Breast epithelium (tissue), 4 donors: ENCODE data around the gene DRICH1. TPM values are rescaled to one million over a fixed set of nuclear protein-coding genes. Genes with fewer than 3 reads are reported as not detected.
"Not testable (repeated sequence)": the region's sequence is repeated elsewhere in the genome, so short reads cannot be mapped to it uniquely, and the experiment has no call there.

Source experiments
- DNase-seq, 2 donors: peaks; one replicate each; pipeline ENCODE4 v3.0.0-alpha.2; 2019; ENCODE audit warnings: low spot score in 2 of 2
- H3K27ac ChIP-seq, 2 donors: fragments of 200-600 bp; sonication (generic) in 1 of 2; one replicate each; pipeline ENCODE4 v1.5.1; 2016 to 2019; ENCODE audit warnings: mild to moderate bottlenecking in 1 of 2
- H3K27me3 ChIP-seq, 2 donors: fragments of 200-600 bp; sonication (generic) in 1 of 2; one replicate each; pipeline versions ENCODE4 v1.5.1 to v1.6.0; 2017 to 2019; ENCODE audit warnings: control low read depth in 1 of 2, mild to moderate bottlenecking in 1 of 2
- H3K36me3 ChIP-seq: fragments of 200-600 bp; one replicate; pipeline ENCODE4 v1.5.1; 2019
- H3K4me1 ChIP-seq, 2 donors: fragments of 200-600 bp; sonication (generic); one replicate each; pipeline ENCODE4 v1.5.1; 2016 to 2019; ENCODE audit warnings: control low read depth in 1 of 2
- H3K4me3 ChIP-seq, 3 donors: fragments of 200-600 bp; sonication (generic); 1 replicate in 2 of 3; 2 replicates in 1 of 3; pipeline ENCODE4 v1.5.1; 2016 to 2019; ENCODE audit warnings: mild to moderate bottlenecking in 3 of 3, moderate library complexity in 2 of 3
- H3K9me3 ChIP-seq, 2 donors: fragments of 200-600 bp; sonication (generic) in 1 of 2; one replicate each; pipeline ENCODE4 v1.5.1; 2016 to 2019; ENCODE audit warnings: control low read depth in 1 of 2
- POLR2A ChIP-seq: fragments of 450-650 bp; IDR thresholded peaks from one replicate; pipeline ENCODE4 v1.6.1; 2016; ENCODE audit warnings: antibody characterized with exemption, mild to moderate bottlenecking, moderate library complexity
- POLR2AphosphoS5 ChIP-seq, 3 donors: sonication (generic); formaldehyde crosslinking; IDR thresholded peaks; one replicate each; pipeline ENCODE4 v1.6.1; 2017; ENCODE audit warnings: antibody characterized with exemption in 3 of 3
- intact Hi-C: fragments of 100-400 bp; cut with DNase I; formaldehyde crosslinking; loops from one replicate; pipeline ENCODE4 v1.15.1; 2023; ENCODE audit warnings: low total_unique reads
- total RNA-seq, 3 donors: library from RNA; depleted of rRNA; stranded (reverse); fragments of >200 nt; gene quantifications; one replicate each; pipeline ENCODE4 v1.1.0, GENCODE V29; 2016
- TF ChIP-seq, protein P1 (sequence below), 3 donors: fragments of 450-650 bp; IDR thresholded peaks; one replicate each; pipeline ENCODE4 v1.5.1; 2016 to 2017; ENCODE audit warnings: antibody characterized with exemption in 3 of 3, mild to moderate bottlenecking in 3 of 3, moderate library complexity in 3 of 3

DRICH1 gene
- total RNA-seq, 3 donors from 2014 or later, result 1.0 to 1.3 TPM; not detected in 1

DNA sequence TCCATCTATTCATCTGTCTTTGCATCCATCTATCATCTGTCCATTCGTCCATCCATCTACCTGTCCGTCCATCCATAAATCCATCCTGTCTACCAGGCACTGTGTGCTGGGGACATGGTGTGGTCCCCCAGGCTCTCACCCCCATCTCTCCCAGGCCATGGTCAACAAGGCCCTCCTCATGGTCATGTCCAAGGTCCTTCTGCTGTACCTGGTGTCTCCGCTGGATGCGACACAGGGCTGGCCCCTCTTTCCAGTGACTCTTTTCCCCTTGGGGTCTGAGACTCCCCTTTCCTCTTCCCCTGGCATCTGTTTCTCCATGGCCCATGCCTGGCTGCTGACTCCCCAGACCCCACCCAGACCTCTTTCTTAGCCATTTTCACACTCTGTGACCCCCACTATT, 56.5 kb downstream of the DRICH1 start:
- TF ChIP-seq POLR2A, result no peak
- TF ChIP-seq POLR2AphosphoS5 (IDR thresholded peaks at IDR 0.05), result no peak
- TF ChIP-seq, protein P1, sequence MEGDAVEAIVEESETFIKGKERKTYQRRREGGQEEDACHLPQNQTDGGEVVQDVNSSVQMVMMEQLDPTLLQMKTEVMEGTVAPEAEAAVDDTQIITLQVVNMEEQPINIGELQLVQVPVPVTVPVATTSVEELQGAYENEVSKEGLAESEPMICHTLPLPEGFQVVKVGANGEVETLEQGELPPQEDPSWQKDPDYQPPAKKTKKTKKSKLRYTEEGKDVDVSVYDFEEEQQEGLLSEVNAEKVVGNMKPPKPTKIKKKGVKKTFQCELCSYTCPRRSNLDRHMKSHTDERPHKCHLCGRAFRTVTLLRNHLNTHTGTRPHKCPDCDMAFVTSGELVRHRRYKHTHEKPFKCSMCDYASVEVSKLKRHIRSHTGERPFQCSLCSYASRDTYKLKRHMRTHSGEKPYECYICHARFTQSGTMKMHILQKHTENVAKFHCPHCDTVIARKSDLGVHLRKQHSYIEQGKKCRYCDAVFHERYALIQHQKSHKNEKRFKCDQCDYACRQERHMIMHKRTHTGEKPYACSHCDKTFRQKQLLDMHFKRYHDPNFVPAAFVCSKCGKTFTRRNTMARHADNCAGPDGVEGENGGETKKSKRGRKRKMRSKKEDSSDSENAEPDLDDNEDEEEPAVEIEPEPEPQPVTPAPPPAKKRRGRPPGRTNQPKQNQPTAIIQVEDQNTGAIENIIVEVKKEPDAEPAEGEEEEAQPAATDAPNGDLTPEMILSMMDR (IDR thresholded peaks at IDR 0.05), result no peak
- Histone ChIP-seq H3K36me3 (no peaks in the 10 kb centered on the region), H3K4me1 (no peaks in the 10 kb centered on the region), H3K27ac (no peak overlapping the region), H3K4me3 (no peak overlapping the region), H3K27me3 (no peaks in the 10 kb centered on the region), H3K9me3 (no peaks in the 10 kb centered on the region)
- DNase-seq, result no peak
- intact Hi-C loops, result no loop called here

DNA sequence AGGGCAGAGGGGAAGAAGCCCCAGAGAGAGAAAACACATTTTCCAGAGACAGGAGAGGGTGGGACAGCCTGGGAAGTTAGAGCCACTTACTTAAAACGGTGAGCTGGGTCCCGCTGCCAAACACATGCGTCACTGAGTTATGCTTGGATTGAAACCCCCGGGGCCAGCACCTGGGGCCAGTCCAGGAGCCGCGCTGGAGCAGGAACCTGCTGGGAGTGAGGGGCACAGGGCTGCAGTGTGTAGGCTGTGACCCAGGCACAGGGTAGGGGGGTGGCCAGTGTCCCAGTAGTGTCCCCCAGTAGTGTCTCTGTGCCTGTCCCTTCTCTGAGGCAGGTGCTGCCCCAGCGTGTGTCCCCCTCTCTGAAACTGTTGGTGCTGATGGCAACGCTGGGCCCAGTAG, 57.2 kb downstream of the DRICH1 start:
- Histone ChIP-seq H3K36me3 (no peaks in the 10 kb centered on the region), H3K27me3 (no peaks in the 10 kb centered on the region), H3K27ac (no peak overlapping the region), H3K4me1 (no peaks in the 10 kb centered on the region), H3K4me3 (no peak overlapping the region), H3K9me3 (no peaks in the 10 kb centered on the region)
- intact Hi-C loops, result no loop called here
- no peak for DNase-seq
- TF ChIP-seq POLR2A (no peak), POLR2AphosphoS5 (IDR thresholded peaks at IDR 0.05) (no peak)

DNA sequence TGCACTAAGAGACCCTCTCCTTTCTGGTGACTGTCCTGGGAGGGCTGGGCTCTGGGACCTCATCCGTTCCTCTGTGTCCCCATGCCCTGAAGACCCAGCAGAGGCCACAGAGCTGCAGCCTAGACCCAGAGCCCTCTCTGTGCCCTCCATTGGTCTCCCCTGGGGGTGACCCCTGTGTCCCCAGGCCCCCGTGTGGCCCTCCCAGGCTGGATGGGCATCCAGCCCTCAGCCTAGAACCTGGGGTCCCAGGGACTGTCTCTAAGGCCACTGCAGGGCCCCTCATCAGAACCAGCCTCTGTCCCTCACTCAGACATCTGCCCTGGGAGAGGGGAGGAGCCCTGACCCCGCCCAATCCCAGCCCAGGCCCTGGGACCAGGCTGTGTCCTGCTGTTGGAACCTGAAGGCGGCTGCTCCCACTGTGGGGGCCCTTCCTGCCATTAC, 57.7 kb downstream of the DRICH1 start:
- Histone ChIP-seq H3K4me1 (no peaks in the 10 kb centered on the region), H3K27me3 (no peaks in the 10 kb centered on the region), H3K27ac (no peak overlapping the region), H3K36me3 (no peaks in the 10 kb centered on the region), H3K9me3 (no peaks in the 10 kb centered on the region), H3K4me3 (no peak overlapping the region)
- DNase-seq, result peak in 1 of 2 donors; percentile 22
- TF ChIP-seq, protein P1 (IDR thresholded peaks at IDR 0.05), result no peak
- TF ChIP-seq POLR2AphosphoS5 (IDR thresholded peaks at IDR 0.05) (no peak), POLR2A (no peak)
- intact Hi-C loops, result no loop called here

DNA sequence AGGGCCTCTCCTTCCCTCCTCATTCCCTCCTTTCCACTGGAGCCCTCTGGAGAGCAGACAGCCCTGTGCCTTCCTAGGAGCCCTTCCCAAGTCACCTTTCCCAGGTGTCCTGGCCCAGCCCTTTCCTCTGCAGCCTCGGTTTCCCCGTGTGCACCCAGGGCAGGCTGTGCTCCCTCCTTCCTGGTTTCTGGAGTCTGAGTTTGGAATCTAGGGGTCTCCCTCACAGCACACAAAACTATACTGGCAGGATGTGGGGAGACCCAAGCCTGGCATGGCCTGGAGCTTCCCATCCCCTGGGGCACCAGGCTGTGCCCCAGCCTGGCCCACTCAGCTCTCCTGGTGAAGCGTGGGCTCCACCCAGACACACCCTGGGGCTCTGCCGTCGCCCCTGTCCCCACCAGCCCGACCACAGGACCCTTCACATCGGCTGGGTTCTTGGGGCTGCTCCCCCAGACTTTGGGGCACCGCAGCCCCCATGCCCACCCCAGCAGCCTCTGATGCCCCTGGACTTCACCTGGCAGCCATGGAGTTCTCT, 58.4 kb downstream of the DRICH1 start:
- H3K36me3 ChIP-seq, H3K27me3 ChIP-seq, H3K9me3 ChIP-seq, intact Hi-C loops, DNase-seq, H3K27ac ChIP-seq, H3K4me3 ChIP-seq, H3K4me1 ChIP-seq: not testable (repeated sequence)

DNA sequence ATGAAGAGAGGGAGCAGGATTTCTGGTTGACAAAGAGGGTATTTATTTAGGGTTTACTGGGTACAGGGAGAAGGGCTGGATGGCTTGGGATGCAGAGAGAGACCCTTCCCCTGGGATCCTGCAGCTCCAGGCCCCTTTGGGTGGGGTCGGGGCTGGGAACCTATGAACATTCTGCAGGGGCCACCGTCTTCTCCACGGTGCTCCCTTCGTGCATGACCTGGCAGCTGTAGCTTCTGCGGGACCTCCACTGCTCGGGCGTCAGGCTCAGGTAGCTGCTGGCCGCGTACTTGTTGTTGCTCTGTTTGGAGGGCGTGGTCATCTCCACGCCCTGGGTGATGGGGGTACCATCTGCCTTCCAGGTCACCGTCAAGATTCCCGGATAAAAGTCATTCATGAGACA, 59.0 kb downstream of the DRICH1 start:
- H3K27me3 ChIP-seq, H3K4me1 ChIP-seq, H3K4me3 ChIP-seq, H3K9me3 ChIP-seq, H3K27ac ChIP-seq, DNase-seq, intact Hi-C loops, H3K36me3 ChIP-seq: not testable (repeated sequence)

DNA sequence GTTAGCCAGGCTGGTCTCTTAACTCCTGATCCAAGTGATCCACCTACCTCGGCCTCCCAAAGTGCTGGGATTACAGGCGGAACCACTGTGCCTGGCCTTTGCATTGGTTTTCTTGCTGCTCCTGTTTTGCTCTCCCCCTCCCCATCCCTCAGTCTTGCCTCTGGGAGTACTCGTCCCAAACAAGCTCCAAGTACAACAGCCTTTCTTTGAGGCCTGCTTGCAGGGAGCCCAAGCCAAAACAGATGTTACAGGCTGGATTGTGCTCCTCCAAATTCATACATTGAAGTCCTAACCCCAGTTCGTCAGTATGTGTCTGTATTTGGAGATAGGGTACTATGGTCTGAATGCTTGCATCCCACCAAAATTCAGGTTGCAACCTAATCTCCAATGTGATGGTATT, 60.6 kb downstream of the DRICH1 start:
- no peak overlapping the region for H3K27ac ChIP-seq
- no peaks in the 10 kb centered on the region for H3K4me1 ChIP-seq
- no peaks in the 10 kb centered on the region for H3K9me3 ChIP-seq
- no peak for DNase-seq
- intact Hi-C loops, result no loop called here
- TF ChIP-seq POLR2A, result no peak
- no peak for TF ChIP-seq POLR2AphosphoS5 (IDR thresholded peaks at IDR 0.05)
- TF ChIP-seq, protein P1 (IDR thresholded peaks at IDR 0.05), result no peak
- H3K27me3 ChIP-seq, result peaks cover 0 to 2% of the 10 kb centered on the region in 2 donors
- no peak overlapping the region for H3K4me3 ChIP-seq
- no peaks in the 10 kb centered on the region for H3K36me3 ChIP-seq

DNA sequence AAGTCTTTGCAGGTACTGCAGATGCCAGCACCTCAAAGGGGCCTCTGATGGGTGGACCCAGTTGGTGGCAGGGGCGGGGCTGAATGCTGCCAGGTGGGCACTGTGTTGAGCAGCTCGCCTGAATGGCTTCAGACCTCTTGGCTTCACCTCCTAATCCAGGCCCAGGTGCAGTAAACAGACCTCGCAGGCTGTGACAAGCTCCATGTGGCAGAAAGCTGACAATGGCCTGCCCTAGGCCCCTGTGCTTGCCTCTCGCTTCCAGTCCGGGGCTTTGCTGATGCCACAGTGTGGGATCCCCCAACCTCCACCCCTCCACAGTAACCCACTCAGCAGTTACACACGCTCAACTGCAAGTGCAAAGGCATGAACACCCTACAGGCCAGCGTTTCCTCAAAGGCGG, 61.4 kb downstream of the DRICH1 start:
- H3K27me3 ChIP-seq, result peaks cover 0 to 8% of the 10 kb centered on the region in 2 donors
- no peak overlapping the region for H3K4me3 ChIP-seq
- no peaks in the 10 kb centered on the region for H3K36me3 ChIP-seq
- no peak for TF ChIP-seq POLR2A
- TF ChIP-seq, protein P1 (IDR thresholded peaks at IDR 0.05), result no peak
- intact Hi-C loops, result no loop called here
- DNase-seq, result no peak
- no peak overlapping the region for H3K27ac ChIP-seq
- H3K4me1 ChIP-seq, result peaks cover 0 to 7% of the 10 kb centered on the region in 2 donors
- no peaks in the 10 kb centered on the region for H3K9me3 ChIP-seq
